ENCODE measurements around the gene FBXO31.

FBXO31 gene

GRCh38 chr16:87314990-87315420 lies 68.6 kb downstream of the FBXO31 start:
- H3K27ac ChIP-seq, result no peak overlapping the region
- no peak overlapping the region for H3K9ac ChIP-seq
- H3K4me3 ChIP-seq, result no peak overlapping the region
- H3K27me3 ChIP-seq, result no peaks in the 10 kb centered on the region
- no peak for TF ChIP-seq Cebpa-rat (IDR thresholded peaks at IDR 0.05)
- H4K20me1 ChIP-seq, result peaks cover 0 to 7% (median 0%) of the 10 kb centered on the region in 11 experiments; a peak in 3 of 22 replicates
- H3K36me3 ChIP-seq, result peaks cover 0 to 16% (median 10%) of the 10 kb centered on the region in 11 experiments; a peak in 9 of 22 replicates
- H3K9me3 ChIP-seq (replicated peaks in 1 of 11), result no peaks in the 10 kb centered on the region
- H3K4me1 ChIP-seq, result peaks cover 10 to 31% (median 18%) of the 10 kb centered on the region in 10 experiments
- no peak overlapping the region for H3K4me2 ChIP-seq

- H3K9me3 ChIP-seq (replicated peaks in 1 of 11), result peaks cover 10 to 16% (median 13%) of the 10 kb centered on the region in 11 experiments
- H3K27ac ChIP-seq, result no peak overlapping the region
- no peak overlapping the region for H3K4me3 ChIP-seq
- peaks cover 0 to 19% (median 8%) of the 10 kb centered on the region in 10 experiments; a peak in 12 of 20 replicates for H3K4me1 ChIP-seq
- no peak overlapping the region for H3K9ac ChIP-seq
- TF ChIP-seq Cebpa-rat (IDR thresholded peaks at IDR 0.05), result no peak
- H3K27me3 ChIP-seq, result no peaks in the 10 kb centered on the region
- peaks cover 0 to 11% (median 0%) of the 10 kb centered on the region in 11 experiments; a peak in 2 of 22 replicates for H3K36me3 ChIP-seq
- no peak overlapping the region for H3K4me2 ChIP-seq
- H4K20me1 ChIP-seq, result no peaks in the 10 kb centered on the region
These were observed 71.6 kb downstream of the FBXO31 start for GRCh38 chr16:87312008-87312407.

GRCh38 chr16:87311387-87311786 lies 72.2 kb downstream of the FBXO31 start:
- Histone ChIP-seq H3K4me1 (peaks cover 0 to 17% (median 8%) of the 10 kb centered on the region in 10 experiments; a peak in 12 of 20 replicates), H4K20me1 (no peaks in the 10 kb centered on the region), H3K36me3 (peaks cover 0 to 11% (median 0%) of the 10 kb centered on the region in 11 experiments; a peak in 2 of 22 replicates), H3K9ac (no peak overlapping the region), H3K9me3 (replicated peaks in 1 of 11) (peaks cover 10 to 16% (median 13%) of the 10 kb centered on the region in 11 experiments), H3K4me3 (no peak overlapping the region), H3K27me3 (no peaks in the 10 kb centered on the region), H3K4me2 (peak overlapping the region in 5 of 11 experiments; percentile 29 to 58 (median 43); a peak in 8 of 22 replicates), H3K27ac (no peak overlapping the region)
- no peak for TF ChIP-seq Cebpa-rat (IDR thresholded peaks at IDR 0.05)

GRCh38 chr16:87310610-87311009 lies 73.0 kb downstream of the FBXO31 start:
- Histone ChIP-seq H3K9me3 (replicated peaks in 1 of 11) (peaks cover 10 to 16% (median 13%) of the 10 kb centered on the region in 11 experiments), H3K4me3 (no peak overlapping the region), H3K4me2 (peak overlapping the region in 1 of 11 experiments; percentile 58; a peak in 1 of 22 replicates), H3K4me1 (peaks cover 0 to 14% (median 8%) of the 10 kb centered on the region in 10 experiments; a peak in 12 of 20 replicates), H3K27ac (no peak overlapping the region), H4K20me1 (no peaks in the 10 kb centered on the region), H3K27me3 (no peaks in the 10 kb centered on the region), H3K36me3 (peaks cover 0 to 11% (median 0%) of the 10 kb centered on the region in 11 experiments; a peak in 2 of 22 replicates), H3K9ac (no peak overlapping the region)
- TF ChIP-seq Cebpa-rat (IDR thresholded peaks at IDR 0.05), result no peak

GRCh38 chr16:87309620-87310525 lies 73.7 kb downstream of the FBXO31 start:
- H3K27me3 ChIP-seq, result no peaks in the 10 kb centered on the region
- H4K20me1 ChIP-seq, result no peaks in the 10 kb centered on the region
- no peak overlapping the region for H3K9ac ChIP-seq
- no peak for TF ChIP-seq Cebpa-rat (IDR thresholded peaks at IDR 0.05)
- no peak overlapping the region for H3K4me3 ChIP-seq
- H3K27ac ChIP-seq, result no peak overlapping the region
- H3K4me2 ChIP-seq, result no peak overlapping the region
- peaks cover 10 to 16% (median 13%) of the 10 kb centered on the region in 11 experiments for H3K9me3 ChIP-seq (replicated peaks in 1 of 11)
- H3K4me1 ChIP-seq, result peaks cover 4 to 16% (median 14%) of the 10 kb centered on the region in 10 experiments
- peaks cover 0 to 11% (median 0%) of the 10 kb centered on the region in 11 experiments; a peak in 2 of 22 replicates for H3K36me3 ChIP-seq

GRCh38 chr16:87308826-87309225 lies 74.8 kb downstream of the FBXO31 start:
- no peak overlapping the region for H3K4me2 ChIP-seq
- peaks cover 10 to 16% (median 13%) of the 10 kb centered on the region in 11 experiments for H3K9me3 ChIP-seq (replicated peaks in 1 of 11)
- no peak for TF ChIP-seq Cebpa-rat (IDR thresholded peaks at IDR 0.05)
- peaks cover 0 to 7% (median 0%) of the 10 kb centered on the region in 11 experiments; a peak in 1 of 22 replicates for H4K20me1 ChIP-seq
- H3K36me3 ChIP-seq, result peaks cover 0 to 11% (median 0%) of the 10 kb centered on the region in 11 experiments; a peak in 2 of 22 replicates
- no peak overlapping the region for H3K27ac ChIP-seq
- H3K27me3 ChIP-seq, result no peaks in the 10 kb centered on the region
- H3K4me1 ChIP-seq, result peaks cover 12 to 27% (median 25%) of the 10 kb centered on the region in 10 experiments
- no peak overlapping the region for H3K4me3 ChIP-seq
- H3K9ac ChIP-seq, result no peak overlapping the region

- peaks cover 21 to 37% (median 33%) of the 10 kb centered on the region in 10 experiments for H3K4me1 ChIP-seq
- peaks cover 10 to 16% (median 13%) of the 10 kb centered on the region in 11 experiments for H3K9me3 ChIP-seq (replicated peaks in 1 of 11)
- no peak overlapping the region for H3K4me2 ChIP-seq
- TF ChIP-seq Cebpa-rat (IDR thresholded peaks at IDR 0.05), result no peak
- no peak overlapping the region for H3K4me3 ChIP-seq
- H4K20me1 ChIP-seq, result peaks cover 0 to 7% (median 0%) of the 10 kb centered on the region in 11 experiments; a peak in 1 of 22 replicates
- H3K36me3 ChIP-seq, result peaks cover 0 to 11% (median 0%) of the 10 kb centered on the region in 11 experiments; a peak in 2 of 22 replicates
- H3K9ac ChIP-seq, result no peak overlapping the region
- H3K27me3 ChIP-seq, result no peaks in the 10 kb centered on the region
- no peak overlapping the region for H3K27ac ChIP-seq
These were observed 77.1 kb downstream of the FBXO31 start for GRCh38 chr16:87306516-87306915.

- Histone ChIP-seq H3K36me3 (peaks cover 0 to 11% (median 0%) of the 10 kb centered on the region in 11 experiments; a peak in 2 of 22 replicates), H3K4me1 (peaks cover 21 to 30% (median 27%) of the 10 kb centered on the region in 10 experiments), H3K27me3 (no peaks in the 10 kb centered on the region), H3K4me2 (peak overlapping the region in 6 of 11 experiments; percentile 59 to 81 (median 74); a peak in 7 of 22 replicates), H4K20me1 (peaks cover 0 to 7% (median 0%) of the 10 kb centered on the region in 11 experiments; a peak in 1 of 22 replicates), H3K9ac (no peak overlapping the region), H3K27ac (no peak overlapping the region; a peak in 1 of 22 replicates), H3K9me3 (replicated peaks in 1 of 11) (peaks cover 10 to 16% (median 13%) of the 10 kb centered on the region in 11 experiments), H3K4me3 (no peak overlapping the region)
- TF ChIP-seq Cebpa-rat (IDR thresholded peaks at IDR 0.05), result no peak
These were observed 77.8 kb downstream of the FBXO31 start for GRCh38 chr16:87305505-87306391.

Measured in BLaER1 treated with 17β-estradiol and CSF1 and Interleukin-3, amounts not matched to agents 10 nM and 100 nM (cell line).